IPS-18a (cell line): ENCODE results near the gene FRYL.
"Not testable (repeated sequence)": the region's sequence is repeated elsewhere in the genome, so short reads cannot be mapped to it uniquely, and the experiment has no call there.

ENCODE experiments used
- H3K27ac ChIP-seq: one replicate; pipeline ENCODE4 v1.5.1; 2013; ENCODE audit warnings: low read length
- H3K27me3 ChIP-seq: one replicate; pipeline ENCODE4 v1.6.1; 2013; ENCODE audit warnings: mild to moderate bottlenecking, low read length; ENCODE audit not compliant: control insufficient read depth, insufficient read depth
- H3K36me3 ChIP-seq: one replicate; pipeline ENCODE4 v1.6.1; 2013; ENCODE audit warnings: low read depth, low read length; ENCODE audit not compliant: control insufficient read depth
- H3K4me1 ChIP-seq: one replicate; pipeline ENCODE4 v1.6.1; 2013; ENCODE audit warnings: low read depth, low read length; ENCODE audit not compliant: control insufficient read depth
- H3K4me3 ChIP-seq: one replicate; pipeline ENCODE4 v1.5.1; 2013; ENCODE audit warnings: low read length
- H3K9ac ChIP-seq: one replicate; pipeline ENCODE4 v1.6.1; 2013; ENCODE audit warnings: mild to moderate bottlenecking, low read length, moderate library complexity
- H3K9me3 ChIP-seq: one replicate; pipeline ENCODE4 v1.6.1; 2013; ENCODE audit warnings: low read depth, low read length; ENCODE audit not compliant: control insufficient read depth

Gene FRYL

DNA sequence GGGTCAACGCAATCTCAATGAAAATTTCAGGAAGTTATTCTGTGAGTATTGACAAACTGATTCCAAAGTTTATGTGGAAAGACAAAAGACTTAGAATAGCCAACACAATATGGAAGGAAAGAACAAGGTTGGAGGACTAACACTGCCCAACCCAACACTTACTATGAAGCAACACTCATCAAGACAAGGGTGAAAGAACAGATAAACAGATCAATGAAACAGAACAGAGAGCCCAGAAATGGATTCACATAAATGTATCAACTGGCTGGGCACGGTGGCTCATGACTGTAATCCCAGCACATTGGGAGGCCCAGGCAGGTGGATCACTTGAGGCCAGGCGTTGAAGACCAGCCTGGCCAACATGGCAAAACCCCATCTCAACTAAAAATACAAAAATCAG, 41.2 kb downstream of the FRYL start:
- Histone ChIP-seq H3K27me3 (no peaks in the 10 kb centered on the region), H3K4me1 (peaks cover 4% of the 10 kb centered on the region), H3K9ac (no peak overlapping the region), H3K9me3 (no peaks in the 10 kb centered on the region), H3K4me3 (no peak overlapping the region), H3K27ac (no peak overlapping the region), H3K36me3 (no peaks in the 10 kb centered on the region)

DNA sequence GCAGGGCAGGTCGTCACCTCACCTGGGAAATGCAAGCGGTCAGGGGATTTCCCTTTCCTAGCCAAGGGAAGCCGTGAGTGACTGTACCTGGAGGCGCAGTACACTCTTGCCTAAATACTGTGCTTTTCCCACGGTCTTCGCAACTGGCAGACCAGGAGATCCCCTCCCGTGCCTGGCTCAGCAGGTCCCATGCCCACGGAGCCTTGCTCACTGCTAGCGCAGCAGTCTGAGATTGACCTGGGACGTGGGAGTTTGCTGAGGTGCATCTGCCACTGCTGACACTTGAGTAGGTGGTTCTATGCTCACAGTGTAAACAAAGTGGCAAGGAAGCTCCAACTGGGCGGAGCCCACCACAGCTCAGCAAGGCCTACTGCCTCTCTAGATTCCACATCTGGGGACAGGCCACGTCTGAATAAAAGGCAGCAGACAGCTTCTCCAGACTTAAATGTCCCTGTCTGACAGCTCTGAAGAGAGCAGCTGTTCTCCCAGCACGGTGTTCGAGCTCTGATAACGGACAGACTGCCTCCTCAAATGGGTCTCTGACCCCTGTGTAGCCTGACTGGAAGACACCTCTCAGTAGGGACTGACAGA, 51.1 kb downstream of the FRYL start:
- not testable (repeated sequence) for H3K36me3 ChIP-seq, H3K4me3 ChIP-seq, H3K27me3 ChIP-seq, H3K9ac ChIP-seq, H3K27ac ChIP-seq, H3K9me3 ChIP-seq
- H3K4me1 ChIP-seq = peaks cover 16% of the 10 kb centered on the region

GRCh38 chr4:48727666-48728459, 52.2 kb downstream of the FRYL start:
- no peaks in the 10 kb centered on the region for H3K36me3 ChIP-seq
- no peak overlapping the region for H3K9ac ChIP-seq
- no peaks in the 10 kb centered on the region for H3K27me3 ChIP-seq
- H3K4me3 ChIP-seq = no peak overlapping the region
- H3K9me3 ChIP-seq = no peaks in the 10 kb centered on the region
- no peak overlapping the region for H3K27ac ChIP-seq
- H3K4me1 ChIP-seq = peaks cover 16% of the 10 kb centered on the region

DNA sequence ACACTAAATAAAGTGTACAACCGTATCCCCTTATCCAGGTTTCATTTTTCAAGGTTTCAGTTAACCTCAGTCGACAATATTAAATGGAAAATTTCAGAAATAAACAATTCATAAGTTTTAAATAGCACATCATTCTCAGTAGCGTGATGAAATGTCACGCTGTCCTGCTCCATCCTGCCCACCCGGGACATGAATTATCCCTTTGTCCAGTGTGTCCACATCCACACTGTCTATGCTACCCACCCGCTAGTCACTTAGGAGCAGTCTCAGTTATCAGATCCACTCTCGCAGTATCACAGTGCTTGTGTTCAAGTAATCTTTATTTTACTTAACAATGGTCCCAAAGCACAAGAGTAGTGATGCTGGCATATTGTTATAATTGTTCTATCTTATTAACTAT, 54.7 kb downstream of the FRYL start:
- Histone ChIP-seq H3K4me1 (peaks cover 19% of the 10 kb centered on the region), H3K27ac (no peak overlapping the region), H3K9ac (no peak overlapping the region), H3K4me3 (no peak overlapping the region), H3K9me3 (no peaks in the 10 kb centered on the region), H3K27me3 (no peaks in the 10 kb centered on the region), H3K36me3 (no peaks in the 10 kb centered on the region)

- no peak overlapping the region for H3K9ac ChIP-seq
- H3K9me3 ChIP-seq = no peaks in the 10 kb centered on the region
- H3K4me3 ChIP-seq = no peak overlapping the region
- no peak overlapping the region for H3K27ac ChIP-seq
- no peaks in the 10 kb centered on the region for H3K36me3 ChIP-seq
- peaks cover 19% of the 10 kb centered on the region for H3K4me1 ChIP-seq
- no peaks in the 10 kb centered on the region for H3K27me3 ChIP-seq
Observed at GRCh38 chr4:48722509-48723446, 57.3 kb downstream of the FRYL start.

- Histone ChIP-seq H3K9me3 (no peaks in the 10 kb centered on the region), H3K4me3 (no peak overlapping the region), H3K9ac (no peak overlapping the region), H3K27ac (no peak overlapping the region), H3K36me3 (no peaks in the 10 kb centered on the region), H3K4me1 (peaks cover 4% of the 10 kb centered on the region), H3K27me3 (no peaks in the 10 kb centered on the region)
Observed at GRCh38 chr4:48720459-48720858, 59.6 kb downstream of the FRYL start.

- Histone ChIP-seq H3K36me3 (no peaks in the 10 kb centered on the region), H3K4me3 (no peak overlapping the region), H3K27me3 (no peaks in the 10 kb centered on the region), H3K4me1 (peaks cover 4% of the 10 kb centered on the region), H3K27ac (no peak overlapping the region), H3K9me3 (no peaks in the 10 kb centered on the region), H3K9ac (no peak overlapping the region)
Observed at GRCh38 chr4:48718818-48719465, 61.1 kb downstream of the FRYL start.

DNA sequence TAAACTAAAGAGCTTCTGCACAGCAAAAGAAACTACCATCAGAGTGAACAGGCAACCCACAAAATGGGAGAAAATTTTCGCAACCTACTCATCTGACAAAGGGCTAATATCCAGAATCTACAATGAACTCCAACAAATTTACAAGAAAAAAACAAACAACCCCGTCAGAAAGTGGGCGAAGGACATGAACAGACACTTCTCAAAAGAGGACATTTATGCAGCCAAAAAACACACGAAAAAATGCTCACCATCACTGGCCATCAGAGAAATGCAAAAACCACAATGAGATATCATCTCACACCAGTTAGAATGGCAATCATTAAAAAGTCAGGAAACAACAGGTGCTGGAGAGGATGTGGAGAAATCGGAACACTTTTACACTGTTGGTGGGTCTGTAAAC, 63.8 kb downstream of the FRYL start:
- H3K9me3 ChIP-seq, H3K4me3 ChIP-seq, H3K27me3 ChIP-seq, H3K36me3 ChIP-seq, H3K9ac ChIP-seq, H3K4me1 ChIP-seq, H3K27ac ChIP-seq: not testable (repeated sequence)

GRCh38 chr4:48710446-48711209, 69.5 kb downstream of the FRYL start:
- Histone ChIP-seq H3K9me3 (no peaks in the 10 kb centered on the region), H3K4me1 (no peaks in the 10 kb centered on the region), H3K27me3 (no peaks in the 10 kb centered on the region), H3K27ac (no peak overlapping the region), H3K9ac (no peak overlapping the region), H3K36me3 (peaks cover 5% of the 10 kb centered on the region), H3K4me3 (no peak overlapping the region)

- H3K4me1 ChIP-seq = no peaks in the 10 kb centered on the region
- H3K36me3 ChIP-seq = peaks cover 5% of the 10 kb centered on the region
- no peak overlapping the region for H3K4me3 ChIP-seq
- no peaks in the 10 kb centered on the region for H3K27me3 ChIP-seq
- no peaks in the 10 kb centered on the region for H3K9me3 ChIP-seq
- no peak overlapping the region for H3K27ac ChIP-seq
- H3K9ac ChIP-seq = no peak overlapping the region
Observed at GRCh38 chr4:48709901-48710300, 70.2 kb downstream of the FRYL start.

GRCh38 chr4:48708610-48709009, 71.5 kb downstream of the FRYL start:
- Histone ChIP-seq H3K9me3 (no peaks in the 10 kb centered on the region), H3K27me3 (no peaks in the 10 kb centered on the region), H3K4me3 (no peak overlapping the region), H3K27ac (no peak overlapping the region), H3K36me3 (peaks cover 5% of the 10 kb centered on the region), H3K4me1 (peaks cover 8% of the 10 kb centered on the region), H3K9ac (no peak overlapping the region)
